ENCODE measurements around the gene SBF2.

GRCh38 chr11:10048350-10048749, 245.7 kb downstream of the SBF2 start:
- TF ChIP-seq EP300 (IDR thresholded peaks at IDR 0.05) (no peak), CTCF (IDR thresholded peaks at IDR 0.05) (no peak)

All from tibial nerve (tissue), 4 donors.